K562 (cell line): ENCODE measurements around the gene KCNH2. TPM values are rescaled to one million over a fixed set of nuclear protein-coding genes. Genes with fewer than 3 reads are reported as not detected.

Experiments used
- BACH1 ChIP-seq: fragments of 200-800 bp; sonication (Bioruptor generic); IDR thresholded peaks from 2 replicates; pipeline ENCODE4 v1.6.1; 2016; ENCODE audit warnings: missing genetic modification characterization, missing compliant biosample characterization
- GATAD2B ChIP-seq: fragments of 450-650 bp; IDR thresholded peaks from 2 replicates; pipeline ENCODE4 v1.6.1; 2017; ENCODE audit warnings: mild to moderate bottlenecking, borderline replicate concordance
- KDM5B ChIP-seq: fragments of 200-600 bp; sonication (generic); IDR thresholded peaks from 2 replicates; pipeline ENCODE4 v1.6.1; 2012; ENCODE audit warnings: low read depth, mild to moderate bottlenecking, moderate library complexity, low read length, control low read depth, inconsistent platforms; ENCODE audit not compliant: insufficient replicate concordance
- MTA3 ChIP-seq: fragments of 450-650 bp; formaldehyde crosslinking; IDR thresholded peaks from 2 replicates; pipeline ENCODE4 v1.6.1; 2017; ENCODE audit warnings: mild to moderate bottlenecking, borderline replicate concordance
- NFIC ChIP-seq: fragments of 450-650 bp; IDR thresholded peaks from 2 replicates; pipeline ENCODE4 v1.6.1; 2017; ENCODE audit warnings: mild to moderate bottlenecking, inconsistent platforms
- PHF20 ChIP-seq: fragments of 450-650 bp; IDR thresholded peaks from 2 replicates; pipeline ENCODE4 v1.6.1; 2018; ENCODE audit not compliant: partially characterized antibody
- PKNOX1 ChIP-seq: fragments of 450-650 bp; IDR thresholded peaks from 2 replicates; pipeline ENCODE4 v1.6.1; 2016
- RBM22 ChIP-seq: fragments of 200-400 bp; formaldehyde crosslinking; IDR thresholded peaks from 2 replicates; pipeline ENCODE4 v1.6.1; 2018; ENCODE audit warnings: low read length, low read depth; ENCODE audit not compliant: poor library complexity, severe bottlenecking
- SLC30A9 ChIP-seq: fragments of 250-450 bp; sonication (Bioruptor Pico); IDR thresholded peaks from 2 replicates; pipeline ENCODE4 v1.8.0; 2022; ENCODE audit warnings: mild to moderate bottlenecking, moderate library complexity
- SMAD4 ChIP-seq: fragments of 250-450 bp; sonication (Bioruptor Pico); conservative IDR thresholded peaks from 2 replicates; pipeline ENCODE4 v1.8.0; 2021; ENCODE audit warnings: inconsistent platforms, mild to moderate bottlenecking, moderate library complexity
- STAT5B ChIP-seq: fragments of 250-450 bp; sonication (Bioruptor Pico); IDR thresholded peaks from 2 replicates; pipeline ENCODE4 v1.8.0; 2021; ENCODE audit warnings: mild to moderate bottlenecking, inconsistent platforms
- TGIF2 ChIP-seq: sonication (generic); formaldehyde crosslinking; IDR thresholded peaks from 2 replicates; pipeline ENCODE4 v1.8.1; 2022; ENCODE audit warnings: mild to moderate bottlenecking, missing genetic modification reagents, moderate library complexity
- USF1 ChIP-seq: sonication (generic); formaldehyde crosslinking; IDR thresholded peaks from 2 replicates; pipeline ENCODE4 v1.9.0; 2022; ENCODE audit warnings: mild to moderate bottlenecking, missing genetic modification reagents
- ZBTB12 ChIP-seq: fragments of 250-450 bp; sonication (Bioruptor Pico); IDR thresholded peaks from 2 replicates; pipeline ENCODE4 v1.4.0; 2020
- ZKSCAN8 ChIP-seq: fragments of 200-800 bp; sonication (Bioruptor generic); IDR thresholded peaks from 2 replicates; pipeline ENCODE4 v1.6.1; 2016; ENCODE audit warnings: missing genetic modification characterization, missing compliant biosample characterization
- ZNF140 ChIP-seq: fragments of 250-450 bp; sonication (Bioruptor Pico); IDR thresholded peaks from 2 replicates; pipeline ENCODE4 v1.8.0; 2021; ENCODE audit warnings: moderate library complexity, mild to moderate bottlenecking, inconsistent platforms
- ZNF146 ChIP-seq: IDR thresholded peaks from one replicate; pipeline ENCODE4 v1.6.1; 2018; ENCODE audit warnings: missing compliant biosample characterization; ENCODE audit not compliant: unreplicated experiment
- ZNF584 ChIP-seq: fragments of 200-800 bp; sonication (Bioruptor generic); IDR thresholded peaks from 2 replicates; pipeline ENCODE4 v1.6.1; 2016; ENCODE audit warnings: low read depth, mild to moderate bottlenecking, missing genetic modification characterization, missing compliant biosample characterization
- ZNF592 ChIP-seq: fragments of 450-650 bp; IDR thresholded peaks from 2 replicates; pipeline ENCODE4 v1.6.1; 2017; ENCODE audit warnings: antibody characterized with exemption, mild to moderate bottlenecking
- ZNF764 ChIP-seq: fragments of 250-450 bp; sonication (Bioruptor Pico); IDR thresholded peaks from 2 replicates; pipeline ENCODE4 v1.4.0; 2020; ENCODE audit warnings: low read depth, mild to moderate bottlenecking, moderate library complexity
- polyA plus RNA-seq, 8 experiments: library from polyadenylated mRNA; depleted of rRNA in 4 of 8; stranded (reverse) in 5 of 8; unstranded in 3 of 8; fragments of >200 nt; fragmentation: Nextera tagmentation in 2 of 8; fragmentation: Illumina TruSeq in 1 of 8; extraction: Ambion mirVana in 2 of 8; extraction: Trizol in 1 of 8; gene quantifications; 2 replicates each; pipeline versions ENCODE4 v1.2.1 to v1.2.3, GENCODE V29; 2011 to 2014; ENCODE audit warnings: inconsistent platforms in 1 of 8, missing spikeins in 1 of 8
- total RNA-seq, 7 experiments: library from RNA; depleted of rRNA in 6 of 7; stranded (reverse); fragments of >200 nt in 6 of 7; fragmentation: Illumina TruSeq in 2 of 7; extraction: Trizol in 2 of 7; gene quantifications; 2 replicates each; pipeline versions ENCODE4 v1.2.1 to v1.2.3, GENCODE V29; 2011 to 2021; ENCODE audit warnings: low replicate concordance in 1 of 7

Gene KCNH2
- total and polyA plus RNA-seq, 9 of the 15 experiments (the other 6 are each of a cell fraction or from before 2014, with no cell fraction given) = 18.1 to 368 (median 218) TPM

GRCh38 chr7:150994141-150994837 lies 16.2 kb upstream of the KCNH2 start (continued):
- no peak for TF ChIP-seq ZNF764
- TF ChIP-seq ZNF584 (CRISPR knock-in tag) = peak; percentile 55; the same call in 1 of the 2 replicates
- no peak for TF ChIP-seq RBM22
- no peak for TF ChIP-seq SLC30A9 (CRISPR knock-in tag)
- TF ChIP-seq ZNF146 (CRISPR knock-in tag) = no peak
- no peak; the same call in 1 of the 2 replicates for TF ChIP-seq USF1 (CRISPR knock-in tag)
- no peak for TF ChIP-seq STAT5B
- no peak for TF ChIP-seq BACH1 (tag)
- peak; percentile 65 for TF ChIP-seq PHF20
- TF ChIP-seq ZKSCAN8 (CRISPR knock-in tag) = peak; percentile 90
- TF ChIP-seq TGIF2 = no peak
- TF ChIP-seq NFIC = peak; percentile 89
- TF ChIP-seq GATAD2B = no peak; the same call in 1 of the 2 replicates
- peak; percentile 97 for TF ChIP-seq ZNF592
- peak; percentile 93 for TF ChIP-seq SMAD4 (CRISPR knock-in tag)
- TF ChIP-seq PKNOX1 = peak; percentile 79
- peak; percentile 71 for TF ChIP-seq KDM5B
- 0 out of 2 replicates have a peak, but pooled peaks have one; percentile 15 for TF ChIP-seq ZBTB12 (CRISPR knock-in tag)
- no peak for TF ChIP-seq ZNF140
- peak; percentile 83; the same call in 1 of the 2 replicates for TF ChIP-seq MTA3
